HEK293T (cell line): ENCODE data around the gene PCMT1.

ENCODE experiments used
- CTCF ChIA-PET: fragments of 350-600 bp; formaldehyde crosslinking; extraction: SDS; loops from one replicate; lab custom pipeline; 2021; ENCODE audit warnings: antibody characterized with exemption, inconsistent platforms; lab: Yijun Ruan, JAX
- POLR2A ChIA-PET: fragments of 350-600 bp; formaldehyde crosslinking; extraction: SDS; loops from one replicate; lab custom pipeline; 2020; ENCODE audit warnings: antibody characterized with exemption, inconsistent platforms; lab: Yijun Ruan, JAX
- DNase-seq: peaks from one replicate; pipeline ENCODE4 v3.0.0; 2012; ENCODE audit warnings: mixed read lengths; ENCODE audit errors: extremely low spot score
- ARNT ChIP-seq: fragments of 450-650 bp; IDR thresholded peaks from 2 replicates; pipeline ENCODE4 v1.6.1; 2017; ENCODE audit warnings: mild to moderate bottlenecking
- BHLHE40 ChIP-seq: fragments of 450-650 bp; IDR thresholded peaks from 2 replicates; pipeline ENCODE4 v1.6.1; 2016; ENCODE audit warnings: mild to moderate bottlenecking, moderate library complexity, borderline replicate concordance
- CTBP1 ChIP-seq: fragments of 450-650 bp; IDR thresholded peaks from 2 replicates; pipeline ENCODE4 v1.6.1; 2016; ENCODE audit warnings: borderline replicate concordance
- ELF4 ChIP-seq: fragments of 450-650 bp; IDR thresholded peaks from 2 replicates; pipeline ENCODE4 v1.6.1; 2017; ENCODE audit warnings: antibody characterized with exemption
- FOXA1 ChIP-seq: fragments of 450-650 bp; IDR thresholded peaks from 2 replicates; pipeline ENCODE4 v1.6.1; 2016; ENCODE audit warnings: mild to moderate bottlenecking
- FOXK2 ChIP-seq: fragments of 450-650 bp; IDR thresholded peaks from 2 replicates; pipeline ENCODE4 v1.6.1; 2016; ENCODE audit warnings: mild to moderate bottlenecking
- FOXM1 ChIP-seq: fragments of 450-650 bp; IDR thresholded peaks from 2 replicates; pipeline ENCODE4 v1.6.1; 2017; ENCODE audit warnings: mild to moderate bottlenecking, borderline replicate concordance
- HDGF ChIP-seq: fragments of 450-650 bp; IDR thresholded peaks from 2 replicates; pipeline ENCODE4 v1.6.1; 2017; ENCODE audit warnings: antibody characterized with exemption, borderline replicate concordance
- L3MBTL2 ChIP-seq: fragments of 450-650 bp; conservative IDR thresholded peaks from 2 replicates; pipeline ENCODE4 v1.6.1; 2016; ENCODE audit warnings: mild to moderate bottlenecking
- LEF1 ChIP-seq: fragments of 450-650 bp; IDR thresholded peaks from 2 replicates; pipeline ENCODE4 v1.6.1; 2017; ENCODE audit warnings: mild to moderate bottlenecking, borderline replicate concordance
- NFRKB ChIP-seq: fragments of 450-650 bp; IDR thresholded peaks from 2 replicates; pipeline ENCODE4 v1.6.1; 2016; ENCODE audit warnings: mild to moderate bottlenecking, moderate library complexity
- SP1 ChIP-seq: fragments of 450-650 bp; IDR thresholded peaks from 2 replicates; pipeline ENCODE4 v1.6.1; 2017
- SUZ12 ChIP-seq: fragments of 450-650 bp; IDR thresholded peaks from 2 replicates; pipeline ENCODE4 v1.6.1; 2016; ENCODE audit warnings: mild to moderate bottlenecking
- TARDBP ChIP-seq: fragments of 450-650 bp; IDR thresholded peaks from 2 replicates; pipeline ENCODE4 v1.6.1; 2016
- ZNF384 ChIP-seq: fragments of 450-650 bp; IDR thresholded peaks from 2 replicates; pipeline ENCODE4 v1.6.1; 2016
- TF ChIP-seq, protein P1 (sequence below): fragments of 450-650 bp; IDR thresholded peaks from 2 replicates; pipeline ENCODE4 v1.6.1; 2016

The PCMT1 gene

DNA sequence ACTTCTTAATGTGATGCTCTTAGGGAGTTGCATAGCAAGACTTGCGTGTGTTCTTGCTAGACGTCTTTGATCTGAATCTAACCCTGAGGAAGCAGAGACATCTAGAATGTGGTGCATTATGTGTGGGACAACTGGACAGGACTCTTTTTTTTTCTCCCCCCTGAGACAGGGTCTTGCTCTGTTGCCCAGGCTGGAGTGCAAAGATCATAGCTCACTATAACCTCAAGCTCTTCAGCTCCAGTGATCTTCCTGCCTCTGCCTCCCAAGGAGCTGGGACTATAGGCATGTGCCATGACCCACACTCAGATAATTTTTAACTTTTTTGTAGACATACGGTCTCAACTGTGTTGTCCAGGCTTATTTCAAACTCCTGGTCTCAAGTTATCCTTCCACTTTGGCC, 34.0 kb downstream of the PCMT1 start:
- ChIA-PET POLR2A (no interaction called here), CTCF (interaction anchor here (0.7 kb wide), 1 partner anchor 53 kb away, joined by 5 read pairs; no protein-coding TSS in a partner anchor)
- TF ChIP-seq NFRKB (no peak), ARNT (no peak), TARDBP (no peak), LEF1 (no peak), ELF4 (no peak), CTBP1 (no peak), ZNF384 (no peak), SUZ12 (no peak), L3MBTL2 (no peak), BHLHE40 (no peak), HDGF (no peak)
- TF ChIP-seq, protein P1, sequence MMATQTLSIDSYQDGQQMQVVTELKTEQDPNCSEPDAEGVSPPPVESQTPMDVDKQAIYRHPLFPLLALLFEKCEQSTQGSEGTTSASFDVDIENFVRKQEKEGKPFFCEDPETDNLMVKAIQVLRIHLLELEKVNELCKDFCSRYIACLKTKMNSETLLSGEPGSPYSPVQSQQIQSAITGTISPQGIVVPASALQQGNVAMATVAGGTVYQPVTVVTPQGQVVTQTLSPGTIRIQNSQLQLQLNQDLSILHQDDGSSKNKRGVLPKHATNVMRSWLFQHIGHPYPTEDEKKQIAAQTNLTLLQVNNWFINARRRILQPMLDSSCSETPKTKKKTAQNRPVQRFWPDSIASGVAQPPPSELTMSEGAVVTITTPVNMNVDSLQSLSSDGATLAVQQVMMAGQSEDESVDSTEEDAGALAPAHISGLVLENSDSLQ, result no peak
- no peak for DNase-seq

DNA sequence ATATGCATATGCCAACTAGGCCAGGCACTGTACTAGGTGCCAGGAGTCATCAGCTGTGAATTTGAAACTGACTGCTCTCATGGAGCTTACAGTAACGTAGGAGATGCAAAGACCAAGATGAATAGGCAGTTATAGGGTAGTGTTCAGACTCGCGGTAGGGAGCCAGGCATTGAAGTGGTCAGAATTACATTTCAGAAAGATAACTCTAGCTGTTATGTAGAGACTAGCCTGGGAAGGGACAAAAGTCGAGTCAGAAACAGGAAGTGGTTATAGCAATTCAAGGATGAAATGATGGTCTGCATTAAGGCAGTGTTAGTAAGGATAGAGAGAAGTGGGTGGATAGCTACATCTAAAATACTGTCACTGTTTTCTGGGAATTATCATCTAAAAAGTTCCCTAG, 56.6 kb downstream of the PCMT1 start:
- TF ChIP-seq ZNF384, result no peak
- no peak for TF ChIP-seq CTBP1
- ChIA-PET POLR2A (interaction anchor here (1.1 to 1.3 kb wide), 2 partner anchors 56 to 89 kb away, joined by 3 read pairs; partner anchors contain the start of genes LATS1 and PCMT1), CTCF (no interaction called here)
- DNase-seq, result no peak

DNA sequence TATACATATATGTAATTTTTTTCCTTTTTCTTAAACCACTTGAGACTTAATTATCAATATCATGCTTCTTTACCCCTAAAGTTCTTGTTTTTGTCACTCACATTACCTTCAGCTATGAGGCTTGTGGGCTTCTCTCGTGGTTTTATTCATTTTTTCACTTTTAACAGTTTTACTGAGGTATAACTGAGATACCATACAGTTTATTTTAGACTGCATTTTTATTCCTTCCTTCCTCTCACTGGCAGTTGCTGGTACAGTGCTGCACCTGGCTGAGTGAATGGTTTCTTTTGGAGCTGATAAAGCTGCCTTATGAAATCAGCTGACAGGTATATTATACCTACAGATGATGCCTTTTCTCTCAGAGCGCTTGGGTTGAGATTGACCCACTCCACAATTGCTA, 60.3 kb downstream of the PCMT1 start:
- ChIA-PET POLR2A (no interaction called here), CTCF (interaction anchor here (0.6 kb wide), 1 partner anchor 337 kb away, joined by 3 read pairs; no protein-coding TSS in a partner anchor)
- TF ChIP-seq LEF1, result no peak
- no peak for TF ChIP-seq BHLHE40
- TF ChIP-seq L3MBTL2, result no peak
- DNase-seq, result no peak

DNA sequence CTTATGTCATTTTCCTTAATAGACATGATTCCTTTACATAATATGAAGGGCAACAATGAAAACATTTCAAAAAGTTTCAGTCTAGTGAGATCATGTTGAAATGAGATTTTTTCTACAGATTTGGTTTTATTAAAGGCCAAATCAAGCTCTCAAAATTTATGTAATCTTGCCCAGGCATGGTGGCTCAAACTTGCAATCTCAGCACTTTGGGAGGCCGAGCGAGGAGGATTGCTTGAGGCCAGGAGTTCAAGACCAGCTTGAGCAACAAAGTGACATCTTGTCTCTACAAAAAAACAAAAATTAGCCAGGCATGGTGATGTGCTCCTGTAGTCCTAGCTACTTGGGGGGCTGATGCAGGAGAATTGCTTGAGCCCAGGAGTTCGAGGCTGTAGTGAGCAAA, 63.8 kb downstream of the PCMT1 start:
- POLR2A ChIA-PET, result no interaction called here
- DNase-seq, result no peak
- CTCF ChIA-PET, result no interaction called here
- TF ChIP-seq SUZ12, result no peak
- TF ChIP-seq ELF4, result no peak
- TF ChIP-seq HDGF, result no peak
- no peak for TF ChIP-seq ZNF384
- TF ChIP-seq LEF1, result no peak
- TF ChIP-seq L3MBTL2, result no peak
- no peak for TF ChIP-seq ARNT
- TF ChIP-seq FOXA1, result no peak
- no peak for TF ChIP-seq TARDBP
- no peak for TF ChIP-seq BHLHE40
- TF ChIP-seq, protein P1, result no peak
- TF ChIP-seq FOXM1, result no peak
- TF ChIP-seq FOXK2, result no peak
- no peak for TF ChIP-seq CTBP1
- TF ChIP-seq NFRKB, result no peak
- TF ChIP-seq SP1, result no peak

GRCh38 chr6:149815788-149816187, 66.2 kb downstream of the PCMT1 start:
- POLR2A ChIA-PET, result no interaction called here
- CTCF ChIA-PET, result interaction anchor here (0.6 kb wide), 1 partner anchor 70 kb away, joined by 3 read pairs; no protein-coding TSS in a partner anchor
- no peak for DNase-seq
- TF ChIP-seq L3MBTL2 (no peak), ARNT (no peak), ZNF384 (no peak), ELF4 (no peak)

- TF ChIP-seq TARDBP (no peak), CTBP1 (no peak), FOXK2 (no peak), LEF1 (no peak), SP1 (no peak), BHLHE40 (no peak), HDGF (no peak), SUZ12 (no peak), FOXA1 (no peak), NFRKB (no peak)
- TF ChIP-seq, protein P1, result no peak
- ChIA-PET CTCF (interaction anchor here (0.5 to 0.9 kb wide), 2 partner anchors 20 to 100 kb away, joined by 3 read pairs; no protein-coding TSS in a partner anchor), POLR2A (interaction anchor here (1.1 kb wide), 1 partner anchor 70 kb away, joined by 5 read pairs; the partner anchor contains the start of gene PCMT1)
- DNase-seq, result no peak
These were observed 71.0 kb downstream of the PCMT1 start for GRCh38 chr6:149820506-149820905.

DNA sequence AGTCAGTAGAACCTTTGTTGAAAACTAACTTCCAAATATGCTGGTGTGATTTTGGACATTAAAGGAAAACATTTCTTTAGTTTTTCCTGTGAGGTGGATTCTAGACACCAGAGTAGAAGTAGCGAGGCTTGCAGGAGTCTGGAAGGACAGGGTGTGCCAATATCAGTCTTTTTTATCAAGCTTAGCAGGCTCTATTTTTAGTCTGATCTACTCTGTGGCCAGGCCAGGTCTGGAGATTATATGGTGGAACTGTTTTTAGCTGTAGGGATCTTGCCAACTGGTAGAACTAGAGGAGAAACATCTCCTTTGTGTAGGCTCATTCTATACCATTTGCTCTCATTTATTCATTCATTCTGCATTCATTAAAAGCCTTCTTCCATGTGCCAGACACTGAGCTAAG, 72.0 kb downstream of the PCMT1 start:
- CTCF ChIA-PET, result no interaction called here
- POLR2A ChIA-PET, result no interaction called here
- no peak for TF ChIP-seq HDGF
- TF ChIP-seq, protein P1, result no peak
- no peak for DNase-seq
